H1 (cell line): ENCODE measurements around the gene MTMR10. TPM values are rescaled to one million over a fixed set of nuclear protein-coding genes. Genes with fewer than 3 reads are reported as not detected.

ENCODE experiments used
- CTCF ChIA-PET: fragments of 300-600 bp; sonication (Branson Sonifier 250); formaldehyde crosslinking; loops from one replicate; lab custom pipeline; 2021; ENCODE audit not compliant: partially characterized antibody; lab: Charles Lee
- POLR2A ChIA-PET: fragments of 300-600 bp; sonication (Branson Sonifier 250); formaldehyde crosslinking; loops from one replicate; lab custom pipeline; 2021; ENCODE audit warnings: inconsistent platforms; ENCODE audit not compliant: partially characterized antibody; lab: Charles Lee
- DNase-seq, 2 experiments: peaks; one replicate each; pipeline versions ENCODE4 v3.0.0 to v3.0.0-alpha.2; 2010 to 2022; ENCODE audit warnings: low spot score in 2 of 2, low read depth in 1 of 2, mixed read lengths in 1 of 2
- FAIRE-seq: peaks from 2 replicates; lab custom pipeline; 2011; peaks lifted over from hg19 to GRCh38; lab: Jason Lieb, UNC
- H2AFZ ChIP-seq: 2 replicates; pipeline ENCODE4 v1.8.1; 2012; ENCODE audit warnings: low read length, inconsistent platforms
- H2AK5ac ChIP-seq: 2 replicates; pipeline ENCODE4 v1.6.1; 2013; ENCODE audit warnings: low read depth, low read length
- H2BK120ac ChIP-seq: replicated peaks from 2 replicates; pipeline ENCODE3; 2013; ENCODE audit warnings: low read depth, low read length, inconsistent platforms
- H2BK12ac ChIP-seq: 2 replicates; pipeline ENCODE4 v1.6.1; 2013; ENCODE audit warnings: low read depth, low read length
- H2BK15ac ChIP-seq: 2 replicates; pipeline ENCODE4 v1.6.1; 2013; ENCODE audit warnings: low read length
- H2BK20ac ChIP-seq: 2 replicates; pipeline ENCODE4 v1.6.1; 2013; ENCODE audit warnings: low read length
- H2BK5ac ChIP-seq: 2 replicates; pipeline ENCODE4 v1.6.1; 2013; ENCODE audit warnings: low read depth, low read length
- H3K14ac ChIP-seq: 2 replicates; pipeline ENCODE4 v1.6.1; 2013; ENCODE audit warnings: inconsistent platforms; ENCODE audit not compliant: insufficient read length
- H3K18ac ChIP-seq: 2 replicates; pipeline ENCODE4 v1.6.1; 2013; ENCODE audit warnings: low read length; ENCODE audit errors: extremely low read depth
- H3K23ac ChIP-seq: 2 replicates; pipeline ENCODE4 v1.6.1; 2013; ENCODE audit warnings: inconsistent platforms; ENCODE audit not compliant: insufficient read length
- H3K23me2 ChIP-seq: 2 replicates; pipeline ENCODE4 v1.6.1; 2013; ENCODE audit warnings: low read depth, low read length
- H3K27ac ChIP-seq: 2 replicates; pipeline ENCODE4 v1.6.1; 2011; ENCODE audit warnings: low read depth, low read length, inconsistent platforms
- H3K27me3 ChIP-seq, 4 experiments: replicated peaks in 1 of 4; 1 replicate in 1 of 4; 2 replicates in 3 of 4; pipeline versions ENCODE4 v1.6.1 to v1.8.1; 2011 to 2013; ENCODE audit warnings: low read length in 3 of 4, mild to moderate bottlenecking in 3 of 4, inconsistent platforms in 2 of 4, mixed read lengths in 2 of 4, moderate library complexity in 1 of 4; ENCODE audit not compliant: control insufficient read depth in 3 of 4, insufficient read depth in 3 of 4; ENCODE audit errors: extremely low read depth in 1 of 4
- H3K36me3 ChIP-seq, 4 experiments: 2 replicates each; pipeline versions ENCODE4 v1.6.1 to v1.8.1; 2011 to 2013; ENCODE audit warnings: mild to moderate bottlenecking in 4 of 4, low read length in 3 of 4, moderate library complexity in 2 of 4, control low read depth in 1 of 4, inconsistent platforms in 1 of 4; ENCODE audit not compliant: insufficient read depth in 4 of 4, control insufficient read depth in 2 of 4
- H3K4ac ChIP-seq: replicated peaks from 2 replicates; pipeline ENCODE3; 2013; ENCODE audit warnings: low read length, low read depth, mixed read lengths, inconsistent platforms; ENCODE audit not compliant: insufficient read length
- H3K4me1 ChIP-seq, 4 experiments: replicated peaks in 1 of 4; 1 replicate in 1 of 4; 2 replicates in 3 of 4; pipeline versions ENCODE4 v1.6.1 to v1.8.1; 2011 to 2013; ENCODE audit warnings: low read length in 3 of 4, inconsistent platforms in 2 of 4, mixed read lengths in 1 of 4; ENCODE audit not compliant: insufficient read depth in 4 of 4, control insufficient read depth in 3 of 4
- H3K4me2 ChIP-seq, 2 experiments: 2 replicates each; pipeline versions ENCODE4 v1.6.1 to v1.8.1; 2011 to 2013; ENCODE audit warnings: low read depth in 2 of 2, low read length in 2 of 2, control low read depth in 1 of 2, inconsistent platforms in 1 of 2, mild to moderate bottlenecking in 1 of 2; ENCODE audit not compliant: insufficient read depth in 1 of 2
- H3K4me3 ChIP-seq, 4 experiments: fragments of 200-600, 300-600 bp in 1 of 4; sonication (generic), shearing (Covaris generic), sonication (Bioruptor Twin) in 1 of 4; 2 replicates each; pipeline versions ENCODE4 v1.5.1 to v1.8.1; 2011 to 2016; ENCODE audit warnings: low read length in 4 of 4, low read depth in 3 of 4, control low read depth in 2 of 4, inconsistent platforms in 2 of 4, mild to moderate bottlenecking in 2 of 4, mixed read lengths in 1 of 4, moderate library complexity in 1 of 4; ENCODE audit not compliant: insufficient read depth in 2 of 4; ENCODE audit errors: extremely low read depth in 1 of 4
- H3K56ac ChIP-seq: replicated peaks from 2 replicates; pipeline ENCODE3; 2013; ENCODE audit warnings: low read depth, mild to moderate bottlenecking, mixed read lengths, low read length, inconsistent platforms; ENCODE audit not compliant: insufficient read length
- H3K79me1 ChIP-seq: 2 replicates; pipeline ENCODE4 v1.6.1; 2013; ENCODE audit warnings: low read depth, low read length, control low read depth
- H3K79me2 ChIP-seq, 2 experiments: 2 replicates each; pipeline versions ENCODE4 v1.6.1 to v1.8.1; 2012 to 2013; ENCODE audit warnings: low read length in 2 of 2, mild to moderate bottlenecking in 2 of 2, inconsistent platforms in 1 of 2; ENCODE audit not compliant: insufficient read depth in 2 of 2, control insufficient read depth in 1 of 2
- H3K9ac ChIP-seq, 4 experiments: replicated peaks in 1 of 4; 1 replicate in 1 of 4; 2 replicates in 3 of 4; pipeline versions ENCODE4 v1.6.1 to v1.8.1; 2011 to 2013; ENCODE audit warnings: low read depth in 3 of 4, low read length in 3 of 4, control low read depth in 2 of 4, mild to moderate bottlenecking in 2 of 4, moderate library complexity in 2 of 4, inconsistent platforms in 1 of 4; ENCODE audit errors: extremely low read depth in 1 of 4
- H3K9me3 ChIP-seq, 2 experiments: 2 replicates each; pipeline versions ENCODE4 v1.6.1 to v1.8.1; 2012 to 2013; ENCODE audit warnings: mild to moderate bottlenecking in 2 of 2, moderate library complexity in 2 of 2, control low read depth in 1 of 2, inconsistent platforms in 1 of 2, low read depth in 1 of 2, low read length in 1 of 2, mixed read lengths in 1 of 2; ENCODE audit not compliant: insufficient read depth in 2 of 2
- H4K20me1 ChIP-seq, 2 experiments: replicated peaks in 1 of 2; 2 replicates each; pipeline versions ENCODE3 to v1.8.1; 2011 to 2013; ENCODE audit warnings: inconsistent platforms in 2 of 2, low read length in 2 of 2, mild to moderate bottlenecking in 1 of 2; ENCODE audit not compliant: insufficient read depth in 2 of 2, control insufficient read depth in 1 of 2
- H4K5ac ChIP-seq: 2 replicates; pipeline ENCODE4 v1.6.1; 2013; ENCODE audit warnings: low read length, low read depth, mixed read lengths, inconsistent platforms; ENCODE audit not compliant: insufficient read length
- H4K8ac ChIP-seq: 2 replicates; pipeline ENCODE4 v1.8.0; 2013; ENCODE audit warnings: mild to moderate bottlenecking, moderate library complexity, low read length, inconsistent platforms; ENCODE audit not compliant: insufficient read depth; ENCODE audit errors: extremely low read depth
- H4K91ac ChIP-seq: replicated peaks from 2 replicates; pipeline ENCODE3; 2013; ENCODE audit warnings: low read length, mixed read lengths, inconsistent platforms; ENCODE audit not compliant: insufficient read length
- BACH1 ChIP-seq: IDR thresholded peaks from 2 replicates; pipeline ENCODE4 v1.6.1; 2012; ENCODE audit warnings: low read length, improper control_type of control experiment
- CHD1 ChIP-seq: IDR thresholded peaks from 2 replicates; pipeline ENCODE4 v1.6.1; 2012; ENCODE audit warnings: low read depth, low read length, improper control_type of control experiment
- RNF2 ChIP-seq: fragments of 200-900, 300-1000 bp; sonication (generic); IDR thresholded peaks from 2 replicates; pipeline ENCODE4 v1.7.1; 2016; ENCODE audit warnings: borderline replicate concordance, low read depth, mild to moderate bottlenecking, antibody characterized with exemption, low read length; ENCODE audit not compliant: poor library complexity, severe bottlenecking; ENCODE audit errors: missing control alignments
- SIRT6 ChIP-seq: IDR thresholded peaks from one replicate; pipeline ENCODE4 v1.7.1; 2012; ENCODE audit warnings: low read length, inconsistent platforms
- WGBS, 2 experiments: shearing (Covaris generic) in 1 of 2; methylation state at CpG; one replicate each; pipeline versions ENCODE4 v1.1.6 to v1.1.7; 2013 to 2015; ENCODE audit warnings: low lambda C conversion rate in 2 of 2, mixed read lengths in 2 of 2, inconsistent platforms in 1 of 2, low coverage in 1 of 2, missing lambda C conversion rate in 1 of 2; ENCODE audit not compliant: insufficient replicate concordance in 2 of 2, insufficient coverage in 1 of 2, insufficient read length in 1 of 2; ENCODE audit errors: extremely low coverage in 1 of 2, missing lambda C conversion rate in 1 of 2; 5-methylcytosine and 5-hydroxymethylcytosine counted together
- polyA plus RNA-seq, 7 experiments: library from polyadenylated mRNA; depleted of rRNA in 3 of 7; stranded (reverse) in 5 of 7; unstranded in 2 of 7; fragments of >200 nt in 5 of 7; fragments of 200-250 nt in 2 of 7; gene quantifications; 1 replicate in 5 of 7; 2 replicates in 1 of 7; 4 replicates in 1 of 7; pipeline versions ENCODE4 v1.2.1 to v1.2.3, GENCODE V29; 2011 to 2013; ENCODE audit warnings: missing spikeins in 2 of 7, mixed read lengths in 2 of 7
- total RNA-seq: library from RNA; stranded (reverse); fragmentation: NEBNext Ultra II Directional; extraction: Animal tissue kit (Norgen Biotek cat#: 25700); gene quantifications from 2 replicates; pipeline ENCODE4 v1.2.1, GENCODE V29; 2021

MTMR10 gene
- total and polyA plus RNA-seq, 2 of the 8 experiments (the other 6 are each of a cell fraction or from before 2014, with no cell fraction given) = 3.8 to 13.1 TPM

DNA sequence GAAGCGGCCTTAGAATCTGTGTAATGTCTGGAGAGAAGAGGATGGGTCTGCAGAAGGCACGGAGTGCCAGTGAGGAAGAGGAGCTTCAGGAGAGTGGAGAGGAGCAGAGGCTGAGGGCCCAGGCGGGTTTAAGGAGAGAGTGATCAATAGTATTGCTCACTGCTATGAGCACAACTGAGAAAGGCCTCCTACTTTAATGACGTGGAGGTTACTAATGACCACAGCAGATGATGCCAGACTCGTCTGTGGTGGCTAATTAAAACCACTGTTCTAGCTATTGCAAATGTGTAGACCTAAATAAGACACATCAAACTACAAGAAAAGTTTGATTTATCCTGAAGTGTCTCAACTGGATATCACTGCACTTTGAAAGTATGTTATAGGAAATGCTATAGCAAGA, 33.2 kb downstream of the MTMR10 start:
- H3K9me3 ChIP-seq = no peaks in the 10 kb centered on the region
- H3K79me1 ChIP-seq = no peaks in the 10 kb centered on the region
- H3K23ac ChIP-seq = no peak overlapping the region
- H4K5ac ChIP-seq = no peak overlapping the region
- CTCF ChIA-PET = interaction anchor here (0.5 kb wide), 1 partner anchor 31 kb away, joined by 3 read pairs; no protein-coding TSS in a partner anchor
- no peak overlapping the region for H3K4ac ChIP-seq
- H2AK5ac ChIP-seq = no peak overlapping the region
- no peaks in the 10 kb centered on the region for H3K79me2 ChIP-seq
- TF ChIP-seq CHD1 (no peak), BACH1 (no peak), SIRT6 (no peak), RNF2 (no peak)
- H4K8ac ChIP-seq = no peak overlapping the region
- H3K9ac ChIP-seq = no peak overlapping the region
- H2BK120ac ChIP-seq = no peak overlapping the region
- DNase-seq (no peak), FAIRE-seq (no peak)
- H3K27me3 ChIP-seq = no peaks in the 10 kb centered on the region
- H3K56ac ChIP-seq = no peak overlapping the region
- H4K20me1 ChIP-seq = peaks cover 0 to 2% of the 10 kb centered on the region in 2 experiments
- no peak overlapping the region for H3K14ac ChIP-seq
- peaks cover 0 to 26% (median 4%) of the 10 kb centered on the region in 4 experiments; a peak in 6 of 8 replicates for H3K36me3 ChIP-seq
- H2BK5ac ChIP-seq = no peak overlapping the region
- no peak overlapping the region for H2BK12ac ChIP-seq
- H3K4me3 ChIP-seq = no peak overlapping the region
- H3K23me2 ChIP-seq = no peaks in the 10 kb centered on the region
- H3K4me2 ChIP-seq = no peak overlapping the region
- H2BK20ac ChIP-seq = no peak overlapping the region
- H2AFZ ChIP-seq = no peak overlapping the region
- POLR2A ChIA-PET = no interaction called here
- no peak overlapping the region for H4K91ac ChIP-seq
- H3K18ac ChIP-seq = no peak overlapping the region
- H3K4me1 ChIP-seq = no peaks in the 10 kb centered on the region
- no peak overlapping the region for H3K27ac ChIP-seq
- no peak overlapping the region for H2BK15ac ChIP-seq
- WGBS, 2 experiments = 87% methylated on average over 5 of the region's 5 CpGs; no CpG with 5 or more reads in 1 of the 2 experiments
